Measurements from ENCODE around the gene RAPGEF1.

Gene RAPGEF1

GRCh38 chr9:131545003-131545785 lies 194.7 kb downstream of the RAPGEF1 start, which contains the start of gene PRRT1B:
Gene PRRT1B, plus strand, starts transcription at chr9:131545523. Its CDS starts 93 bp downstream, at chr9:131545616.
- Histone ChIP-seq H3K36me3 (ENCODE audit: control insufficient read depth in 2 of 2, insufficient read depth in 1 of 2, low read length in 2 of 2) (no peaks in the 10 kb centered on the region), H3K4me1 (ENCODE audit: control insufficient read depth, insufficient read depth, low read length) (0 out of 2 replicates have a peak, but pooled peaks cover 3% of the 10 kb centered on the region), H3K27ac (ENCODE audit: extremely low read depth, low read depth, low read length) (peak within 1 kb of the TSS; percentile 22; the same call in 1 of the 2 replicates), H3K9me3 (ENCODE audit: control insufficient read depth, insufficient read depth, low read depth, low read length) (no peaks in the 10 kb centered on the region), H3K4me3 (ENCODE audit: low read depth, low read length) (peak within 1 kb of the TSS; percentile 28)
- ChIA-PET CTCF (interaction anchor here (0.7 to 1.2 kb wide), 2 partner anchors 46 to 205 kb away, joined by 3 to 4 read pairs; no protein-coding TSS in a partner anchor), POLR2A (interaction anchor here (0.6 to 1.7 kb wide), 3 partner anchors 22 to 166 kb away, joined by 3 to 6 read pairs (median 4); no protein-coding TSS in a partner anchor)
- TF ChIP-seq ZNF354C (tag by site-specific recombination; IDR thresholded peaks at IDR 0.05; ENCODE audit: borderline replicate concordance, low read depth) = no peak
- TF ChIP-seq GLIS2 (tag by site-specific recombination; IDR thresholded peaks at IDR 0.05) = no peak
- TF ChIP-seq ZNF621 (tag by site-specific recombination; IDR thresholded peaks at IDR 0.05) = no peak
- TF ChIP-seq ZNF561 (tag by site-specific recombination; IDR thresholded peaks at IDR 0.05; ENCODE audit: borderline replicate concordance) = no peak
- TF ChIP-seq SCRT1 (tag by site-specific recombination; IDR thresholded peaks at IDR 0.05; ENCODE audit: borderline replicate concordance) = no peak
- TF ChIP-seq ZNF747 (tag by site-specific recombination; IDR thresholded peaks at IDR 0.05) = no peak
- no peak for TF ChIP-seq ZNF391 (tag by site-specific recombination; IDR thresholded peaks at IDR 0.05; ENCODE audit: borderline replicate concordance, low read depth)
- TF ChIP-seq PRDM6 (tag by site-specific recombination; IDR thresholded peaks at IDR 0.05) = no peak
- TF ChIP-seq BCL11A (tag by site-specific recombination; IDR thresholded peaks at IDR 0.05; ENCODE audit: low read depth) = no peak
- TF ChIP-seq ZNF596 (tag by site-specific recombination; IDR thresholded peaks at IDR 0.05) = no peak
- TF ChIP-seq HIC1 (tag by site-specific recombination; IDR thresholded peaks at IDR 0.05) = no peak
- TF ChIP-seq ZNF521 (tag by site-specific recombination; IDR thresholded peaks at IDR 0.05) = no peak
- no peak for TF ChIP-seq KLF1 (tag by site-specific recombination; IDR thresholded peaks at IDR 0.05)

DNA sequence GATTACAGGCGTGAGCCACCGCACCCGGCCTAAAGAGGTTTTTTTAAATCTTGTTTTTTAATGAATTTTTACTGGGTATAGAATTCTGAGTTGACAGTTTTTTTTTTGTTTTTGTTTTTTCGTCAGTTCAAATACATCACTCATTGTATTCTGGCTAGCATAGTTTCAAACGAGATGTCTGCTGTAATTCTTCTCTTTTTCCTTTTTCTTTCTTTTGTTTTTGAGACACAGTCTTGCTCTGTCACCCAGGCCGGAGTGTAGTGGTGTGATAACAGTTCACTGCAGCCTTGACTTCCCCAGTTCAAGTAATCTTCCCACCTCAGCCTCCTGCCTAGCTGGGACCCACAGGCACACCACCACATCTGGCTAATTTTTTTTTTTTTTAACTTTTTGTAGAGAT lies 196.7 kb downstream of the RAPGEF1 start:
- H3K9me3 ChIP-seq (ENCODE audit: control insufficient read depth, insufficient read depth, low read depth, low read length) = no peaks in the 10 kb centered on the region
- TF ChIP-seq ZNF280D (tag by site-specific recombination; IDR thresholded peaks at IDR 0.05) (peak; percentile 95), ZNF121 (tag by site-specific recombination; IDR thresholded peaks at IDR 0.05) (no peak), ZNF629 (tag by site-specific recombination; IDR thresholded peaks at IDR 0.05) (peak; percentile 37; the same call in 1 of the 2 replicates), ZNF555 (tag by site-specific recombination; conservative IDR thresholded peaks at IDR 0.05) (no peak), ZNF48 (tag by site-specific recombination; IDR thresholded peaks at IDR 0.05) (no peak), ZNF529 (tag by site-specific recombination; IDR thresholded peaks at IDR 0.05; ENCODE audit: insufficient replicate concordance) (peak; percentile 79), ZNF24 (tag by site-specific recombination; IDR thresholded peaks at IDR 0.05) (no peak), ZXDB (tag by site-specific recombination; IDR thresholded peaks at IDR 0.05) (peak; percentile 47; the same call in 1 of the 2 replicates), TRIM28 (IDR thresholded peaks at IDR 0.05; ENCODE audit: borderline replicate concordance, low read length) (peak; percentile 60; the same call in 1 of the 2 replicates), ZNF549 (tag by site-specific recombination; IDR thresholded peaks at IDR 0.05) (no peak), ZNF311 (tag by site-specific recombination; IDR thresholded peaks at IDR 0.05; ENCODE audit: borderline replicate concordance) (0 out of 2 replicates have a peak, but pooled peaks have one; percentile 18), ZFP69B (tag by site-specific recombination; IDR thresholded peaks at IDR 0.05) (no peak)
- TF ChIP-seq, protein P1, sequence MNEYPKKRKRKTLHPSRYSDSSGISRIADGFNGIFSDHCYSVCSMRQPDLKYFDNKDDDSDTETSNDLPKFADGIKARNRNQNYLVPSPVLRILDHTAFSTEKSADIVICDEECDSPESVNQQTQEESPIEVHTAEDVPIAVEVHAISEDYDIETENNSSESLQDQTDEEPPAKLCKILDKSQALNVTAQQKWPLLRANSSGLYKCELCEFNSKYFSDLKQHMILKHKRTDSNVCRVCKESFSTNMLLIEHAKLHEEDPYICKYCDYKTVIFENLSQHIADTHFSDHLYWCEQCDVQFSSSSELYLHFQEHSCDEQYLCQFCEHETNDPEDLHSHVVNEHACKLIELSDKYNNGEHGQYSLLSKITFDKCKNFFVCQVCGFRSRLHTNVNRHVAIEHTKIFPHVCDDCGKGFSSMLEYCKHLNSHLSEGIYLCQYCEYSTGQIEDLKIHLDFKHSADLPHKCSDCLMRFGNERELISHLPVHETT (tag by site-specific recombination; IDR thresholded peaks at IDR 0.05) = 0 out of 2 replicates have a peak, but pooled peaks have one; percentile 53

More for the DNA sequence above, 196.7 kb downstream of the RAPGEF1 start:
- Histone ChIP-seq H3K4me3 (ENCODE audit: low read depth, low read length) (no peak overlapping the region), H3K36me3 (ENCODE audit: control insufficient read depth in 2 of 2, insufficient read depth in 1 of 2, low read length in 2 of 2) (no peaks in the 10 kb centered on the region), H3K4me1 (ENCODE audit: control insufficient read depth, insufficient read depth, low read length) (0 out of 2 replicates have a peak, but pooled peaks cover 3% of the 10 kb centered on the region), H3K27ac (ENCODE audit: extremely low read depth, low read depth, low read length) (no peak overlapping the region)
- ChIA-PET POLR2A (no interaction called here), CTCF (no interaction called here)
